ENCODE measurements around the gene IL1RAP. TPM values are rescaled to one million over a fixed set of nuclear protein-coding genes. Genes with fewer than 3 reads are reported as not detected.

The IL1RAP gene
- total RNA-seq, 1 donor from 2014 or later: 10.8 TPM

DNA sequence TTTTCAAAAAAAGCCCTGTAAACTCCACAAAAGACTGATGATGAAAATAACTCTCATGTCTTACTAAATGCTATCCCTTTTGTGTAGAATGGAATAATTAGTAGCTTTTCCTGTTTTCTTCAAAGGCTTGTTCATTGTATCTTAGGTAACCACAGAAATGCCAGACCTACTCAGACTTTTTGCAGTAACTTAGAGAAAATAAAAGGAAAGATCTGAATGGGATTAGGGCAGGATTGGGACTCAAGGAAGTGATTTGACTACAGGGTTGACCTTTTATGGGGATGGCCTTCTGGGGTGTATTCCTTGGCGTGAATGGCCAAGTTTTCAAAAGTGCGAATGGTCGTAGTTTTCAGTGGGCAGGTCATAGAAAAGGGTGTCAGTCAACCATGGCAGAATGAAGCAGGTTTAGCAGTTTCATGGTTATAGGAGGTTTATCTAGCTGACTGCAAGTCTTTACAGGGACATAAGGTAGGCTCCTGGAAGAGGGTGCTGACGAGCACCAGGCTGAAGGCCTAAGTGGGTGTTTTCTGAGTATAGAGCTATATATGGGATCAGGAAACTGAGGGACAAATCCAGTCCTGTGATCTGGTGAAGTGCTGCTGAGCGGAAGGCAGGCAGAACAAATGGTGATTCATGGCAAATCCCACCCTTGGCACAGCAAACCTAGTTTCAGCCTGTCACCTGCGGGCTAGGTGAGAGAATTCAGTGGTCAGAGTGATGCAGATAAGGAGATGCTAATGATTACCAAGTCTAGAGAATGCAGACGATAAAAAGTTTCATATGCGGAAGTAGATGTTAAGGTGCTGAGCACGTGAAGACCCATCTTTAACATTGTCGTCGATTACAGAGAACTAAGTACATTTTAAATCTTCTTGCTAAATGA is 46.4 kb downstream of the IL1RAP start:
- TF ChIP-seq CTCF (IDR thresholded peaks at IDR 0.05; ENCODE audit: insufficient read depth, low read length, poor library complexity, severe bottlenecking): no peak
- no peak for DNase-seq (ENCODE audit: low read depth)
- Histone ChIP-seq H3K27me3 (ENCODE audit: control insufficient read depth, insufficient read depth, low read length) (no peaks in the 10 kb centered on the region), H3K36me3 (ENCODE audit: control insufficient read depth, insufficient read depth, low read length) (no peaks in the 10 kb centered on the region), H3K4me3 (ENCODE audit: low read depth, low read length) (no peak overlapping the region)

DNA sequence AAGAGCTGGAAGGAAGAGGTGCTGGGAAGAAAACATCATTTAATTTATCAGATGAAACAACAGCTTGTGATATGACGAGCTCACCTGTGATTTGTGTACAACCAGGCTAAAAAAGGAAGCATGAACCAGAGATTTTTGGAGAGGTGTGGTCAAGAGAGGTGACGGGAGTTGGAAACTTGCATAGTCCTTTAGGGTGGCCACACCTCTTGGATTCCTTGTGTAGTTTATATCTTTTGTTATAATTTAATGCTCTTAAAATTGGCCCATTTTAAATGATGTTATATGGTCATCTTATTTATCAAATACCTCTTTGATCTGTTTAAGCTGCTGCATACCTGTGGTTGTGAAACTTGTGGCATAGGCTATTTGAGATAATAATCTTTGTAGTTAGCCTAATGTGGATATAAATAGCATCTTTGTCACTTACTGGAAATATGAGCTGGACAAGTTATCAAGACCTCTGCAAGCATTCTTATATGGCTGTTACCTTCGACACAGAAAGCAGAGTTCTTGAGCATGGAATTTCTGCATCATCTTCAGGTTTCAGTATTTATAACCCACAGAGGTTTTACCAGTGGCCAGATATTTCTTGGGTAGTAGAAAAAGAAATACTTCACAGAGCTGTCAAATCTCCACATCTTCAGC is 49.1 kb downstream of the IL1RAP start:
- DNase-seq (ENCODE audit: low read depth): no peak
- TF ChIP-seq CTCF (IDR thresholded peaks at IDR 0.05; ENCODE audit: insufficient read depth, low read length, poor library complexity, severe bottlenecking): no peak
- H3K36me3 ChIP-seq (ENCODE audit: control insufficient read depth, insufficient read depth, low read length): no peaks in the 10 kb centered on the region
- H3K4me3 ChIP-seq (ENCODE audit: low read depth, low read length): no peak overlapping the region
- no peaks in the 10 kb centered on the region for H3K27me3 ChIP-seq (ENCODE audit: control insufficient read depth, insufficient read depth, low read length)

DNA sequence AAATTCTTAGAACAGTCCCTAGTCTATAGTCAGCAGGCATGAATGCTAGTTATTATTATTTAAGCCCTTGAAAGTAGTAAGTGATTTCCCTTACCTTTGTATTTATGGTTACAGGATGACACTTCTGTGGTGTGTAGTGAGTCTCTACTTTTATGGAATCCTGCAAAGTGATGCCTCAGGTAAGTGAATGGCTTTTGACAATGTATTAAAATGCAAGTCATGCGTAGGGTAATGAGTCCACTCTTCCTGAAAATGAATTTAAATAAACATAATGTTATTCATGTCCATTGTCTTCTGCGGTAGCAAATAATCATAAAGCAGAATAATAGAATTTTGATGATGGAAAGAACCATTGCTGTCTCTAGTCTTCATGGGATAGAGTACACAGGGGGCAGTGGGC is 50.3 kb downstream of the IL1RAP start:
- Histone ChIP-seq H3K4me3 (ENCODE audit: low read depth, low read length) (no peak overlapping the region), H3K36me3 (ENCODE audit: control insufficient read depth, insufficient read depth, low read length) (no peaks in the 10 kb centered on the region), H3K27me3 (ENCODE audit: control insufficient read depth, insufficient read depth, low read length) (no peaks in the 10 kb centered on the region)
- DNase-seq (ENCODE audit: low read depth): no peak
- TF ChIP-seq CTCF (IDR thresholded peaks at IDR 0.05; ENCODE audit: insufficient read depth, low read length, poor library complexity, severe bottlenecking): no peak

- Histone ChIP-seq H3K27me3 (ENCODE audit: control insufficient read depth, insufficient read depth, low read length) (no peaks in the 10 kb centered on the region), H3K4me3 (ENCODE audit: low read depth, low read length) (no peak overlapping the region), H3K36me3 (ENCODE audit: control insufficient read depth, insufficient read depth, low read length) (no peaks in the 10 kb centered on the region)
- peak; percentile 100 for DNase-seq (ENCODE audit: low read depth)
- TF ChIP-seq CTCF (IDR thresholded peaks at IDR 0.05; ENCODE audit: insufficient read depth, low read length, poor library complexity, severe bottlenecking): no peak
These were observed 52.4 kb downstream of the IL1RAP start for GRCh38 chr3:190566043-190566933.

DNA sequence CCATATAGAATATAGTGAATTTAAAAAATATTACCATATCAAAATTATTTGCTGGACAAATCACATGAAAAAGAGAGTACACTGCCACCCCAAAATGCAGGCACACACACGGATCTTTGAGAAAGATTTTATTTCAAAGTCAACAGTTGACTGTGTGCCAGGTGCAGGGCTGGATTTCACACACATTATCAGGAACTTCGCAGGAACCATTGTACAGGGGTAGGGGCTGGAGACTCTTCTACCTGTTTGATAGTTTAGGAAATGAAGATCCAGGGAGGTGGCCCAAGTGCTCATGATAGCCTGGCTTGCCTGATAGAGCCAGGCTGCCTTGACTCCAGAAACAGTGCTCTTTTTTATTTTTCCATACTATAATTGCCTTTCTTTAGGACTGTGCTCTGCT is 54.2 kb downstream of the IL1RAP start:
- TF ChIP-seq CTCF (IDR thresholded peaks at IDR 0.05; ENCODE audit: insufficient read depth, low read length, poor library complexity, severe bottlenecking): no peak
- H3K27me3 ChIP-seq (ENCODE audit: control insufficient read depth, insufficient read depth, low read length): no peaks in the 10 kb centered on the region
- H3K36me3 ChIP-seq (ENCODE audit: control insufficient read depth, insufficient read depth, low read length): no peaks in the 10 kb centered on the region
- no peak overlapping the region for H3K4me3 ChIP-seq (ENCODE audit: low read depth, low read length)
- no peak for DNase-seq (ENCODE audit: low read depth)
